Pericardium fibroblast (primary cell): Measurements from ENCODE around the gene CBX1. TPM values are rescaled to one million over a fixed set of nuclear protein-coding genes. Genes with fewer than 3 reads are reported as not detected.

Experiments used
- total RNA-seq: library from RNA; depleted of rRNA; stranded (reverse); fragments of >200 nt; gene quantifications from 2 replicates; pipeline ENCODE4 v1.2.3, GENCODE V29; 2015

The CBX1 gene
- total RNA-seq: 38.1 and 47.1 TPM in 2 replicates

GRCh38 chr17:48101012-48101720 lies at the start of gene CBX1:
Gene CBX1 (minus strand): TSS chr17:48101478. CDS start chr17:48077004, 24,474 bp downstream.

DNA sequence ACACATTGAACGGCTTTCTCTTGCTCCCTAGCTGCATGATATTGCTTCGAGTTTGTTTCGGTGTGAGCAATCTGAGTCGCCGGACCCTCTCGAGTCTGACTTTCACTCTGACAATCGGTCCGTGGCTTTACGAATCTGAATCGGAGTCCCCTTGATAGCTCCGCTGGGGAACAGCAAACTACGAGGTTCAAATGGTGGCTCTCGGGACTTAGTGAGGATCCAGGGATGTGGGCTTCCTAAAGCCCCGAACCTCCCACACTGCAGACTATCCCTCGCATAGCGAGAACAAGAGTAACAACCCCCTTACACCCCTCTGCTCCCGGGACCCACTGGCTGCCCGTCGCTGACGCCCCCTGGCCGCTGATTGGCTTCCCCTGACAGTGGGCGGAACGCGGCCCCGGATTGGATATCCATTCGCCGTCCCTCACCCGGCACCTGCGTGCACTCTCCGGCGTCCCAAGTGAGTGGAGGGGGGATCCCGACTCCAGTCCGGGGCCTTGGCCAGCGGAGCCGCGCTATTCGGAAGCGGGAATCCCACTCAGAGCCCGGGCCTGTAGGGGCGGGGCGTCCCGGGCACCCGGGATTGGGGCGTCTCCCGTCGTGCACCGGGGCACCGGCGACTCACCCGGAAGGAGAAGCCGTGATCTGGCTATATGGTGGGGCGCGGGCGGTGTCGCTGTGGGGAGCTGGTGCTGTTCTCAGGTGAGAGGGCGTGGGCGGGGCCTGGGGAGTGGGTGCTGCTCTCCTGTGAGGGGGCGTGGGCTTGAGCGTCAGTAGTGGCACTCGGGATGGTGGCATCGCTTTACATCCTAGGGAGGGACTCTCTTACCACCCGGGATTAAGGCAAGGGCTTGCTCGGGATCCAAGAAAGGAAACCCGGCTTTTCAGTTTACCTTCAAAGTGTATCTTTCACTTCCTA lies 6.1 kb upstream of the CBX1 start, which contains the start of gene SNX11:
TSS of gene SNX11 (plus strand) at position 630 of the 919 bp plus-strand sequence. CDS start 4,278 bp downstream, outside the sequence.

DNA sequence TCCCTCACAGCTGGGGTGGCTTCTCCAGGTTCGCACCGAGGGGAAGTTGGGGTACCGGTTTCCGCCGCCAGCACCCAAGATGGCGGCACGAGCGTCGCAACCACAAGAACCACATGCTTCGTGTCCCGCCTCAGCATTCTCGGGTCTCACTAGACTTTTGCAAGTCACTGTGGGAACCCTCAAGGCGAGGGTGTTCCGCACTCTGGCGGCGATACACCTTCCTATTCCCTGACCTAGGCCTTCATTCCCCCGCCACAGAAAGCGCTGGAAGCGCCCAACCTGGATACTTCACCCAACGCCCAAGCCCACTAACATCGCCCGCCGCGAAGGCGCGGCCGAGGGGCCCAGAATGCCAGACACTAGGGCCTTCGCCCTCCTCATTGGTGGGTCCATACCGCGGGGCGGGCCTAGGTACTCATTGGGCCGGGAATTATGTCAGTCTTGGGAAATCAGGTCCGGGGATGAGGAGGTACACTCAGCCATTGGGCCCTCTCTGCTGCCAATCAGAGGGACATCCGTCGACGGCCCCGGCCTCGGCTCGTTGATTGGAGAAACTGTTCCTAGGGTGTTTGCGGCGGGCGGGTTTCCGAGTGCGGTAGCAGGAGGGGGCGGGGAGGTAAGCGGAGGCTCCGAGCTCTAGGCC lies 53.4 kb downstream of the CBX1 start, which contains the start of gene NFE2L1:
TSS of gene NFE2L1 (plus strand) at position 619 of the 643 bp plus-strand sequence. CDS start 2,760 bp downstream, outside the sequence.

DNA sequence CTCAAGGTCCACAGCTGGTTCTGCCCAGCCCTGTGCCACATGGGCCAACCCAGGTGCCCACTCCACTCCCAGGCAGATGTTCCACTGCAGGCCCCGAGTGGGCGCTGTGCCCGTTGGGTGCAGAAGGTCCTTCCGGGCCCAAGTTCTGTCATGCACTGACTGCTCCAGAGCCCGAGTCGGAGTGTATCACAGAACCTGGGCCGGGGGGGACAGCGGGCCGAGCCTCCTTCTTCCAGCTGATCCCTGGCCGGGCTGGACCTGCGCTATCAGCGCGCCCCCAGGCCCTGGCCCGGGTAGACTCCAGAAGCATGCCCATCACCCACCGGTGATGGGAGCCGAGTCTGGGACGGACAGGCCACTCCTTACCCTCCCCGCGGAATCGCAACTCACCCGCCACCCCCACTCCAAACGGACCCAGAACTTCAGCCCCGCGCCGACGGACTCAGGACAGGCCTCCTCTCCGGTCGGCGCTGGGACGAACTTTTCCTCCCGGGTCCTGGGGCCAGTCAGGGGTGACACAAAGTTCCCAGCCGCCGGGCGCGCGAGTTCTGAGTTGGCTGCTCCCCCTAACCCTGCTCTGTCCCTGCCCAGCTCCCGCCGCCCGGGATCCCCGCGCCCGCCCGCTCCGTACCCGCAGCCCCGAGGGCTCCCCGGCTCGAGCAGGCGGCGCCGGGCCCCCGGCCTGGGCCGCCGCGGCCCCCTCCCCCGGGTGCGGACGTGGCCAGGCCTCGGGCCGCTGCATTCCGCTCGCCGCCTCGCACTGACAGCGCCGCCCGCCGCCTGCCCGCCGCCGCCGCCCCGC lies 64.0 kb downstream of the CBX1 start, which contains the start of gene COPZ2:
TSS of gene COPZ2 (minus strand) at position 762 of the 802 bp plus-strand sequence. CDS start at position 742, 20 bp downstream.

Other genes with a start within 250 kb of the CBX1 start
- 1.9 and 8.1 TPM in 2 replicates for gene SP2, start 205.2 kb downstream of the CBX1 start, total RNA-seq
- gene PNPO, start 159.9 kb downstream of the CBX1 start, total RNA-seq: 29.5 and 33.3 TPM in 2 replicates
- gene PRR15L, start 143.6 kb downstream of the CBX1 start, total RNA-seq: not detected in 2 replicates
- gene CDK5RAP3, start 130.4 kb downstream of the CBX1 start, total RNA-seq: 59.7 and 59.8 TPM in 2 replicates
- 88.6 and 94.8 TPM in 2 replicates for gene COPZ2, start 63.7 kb downstream of the CBX1 start, total RNA-seq
- 69.9 and 98.4 TPM in 2 replicates for gene NFE2L1, start 53.1 kb downstream of the CBX1 start, total RNA-seq
- 5.0 and 13.9 TPM in 2 replicates for gene SNX11, start 6.3 kb upstream of the CBX1 start, total RNA-seq